Measurements from ENCODE around the gene PARS2. TPM values are rescaled to one million over a fixed set of nuclear protein-coding genes. Genes with fewer than 3 reads are reported as not detected.

The PARS2 gene
- total and polyA plus RNA-seq, 8 donors: 3.9 to 6.1 (median 5.5) TPM

DNA sequence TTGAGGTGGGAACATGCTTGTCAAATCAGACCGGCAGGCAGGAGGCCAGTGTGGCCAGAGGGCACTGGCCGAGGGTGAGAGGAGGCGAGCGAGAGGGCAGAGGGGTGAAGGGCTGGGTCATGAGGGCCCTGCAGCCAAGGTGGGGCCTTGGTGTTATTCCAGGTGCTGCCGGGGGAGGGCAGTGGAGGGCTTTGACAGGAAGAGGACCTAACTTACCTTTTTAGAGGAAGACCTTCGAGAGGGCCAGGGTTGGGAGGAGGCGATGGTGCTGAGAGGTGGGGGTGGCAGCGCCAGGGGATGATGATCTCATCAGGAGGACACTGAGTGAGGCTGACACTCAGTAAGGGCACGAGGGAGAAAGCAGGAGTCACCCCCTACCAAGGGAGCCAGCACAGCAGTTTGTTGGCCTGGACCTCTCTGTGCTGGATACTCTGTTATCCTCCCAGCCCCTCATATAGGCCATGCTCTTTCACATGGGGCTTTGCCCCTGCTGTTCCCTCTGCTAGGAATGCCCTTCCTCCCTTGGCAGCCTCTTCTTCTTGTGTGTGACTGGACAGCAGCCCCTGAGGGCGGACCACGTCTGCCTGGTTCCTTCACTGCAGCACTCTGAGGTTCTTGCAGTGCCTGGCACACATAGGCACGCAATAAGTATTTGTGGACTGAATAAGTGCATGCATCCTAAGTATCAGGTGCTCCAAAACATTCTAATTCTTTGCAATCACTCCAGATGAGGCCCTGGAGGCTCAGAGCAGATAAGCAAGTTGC lies 44.3 kb upstream of the PARS2 start:
- intact Hi-C loops (cut with DNase I): no loop called here
- H3K27me3 ChIP-seq: no peaks in the 10 kb centered on the region

GRCh38 chr1:54807756-54808155 lies 43.4 kb upstream of the PARS2 start:
- H3K27ac ChIP-seq: no peak overlapping the region
- ATAC-seq (no peak), DNase-seq (peak in 1 of 4 donors; percentile 14)
- H3K36me3 ChIP-seq: no peaks in the 10 kb centered on the region
- no peak for TF ChIP-seq CTCF (IDR thresholded peaks at IDR 0.05)
- H3K4me3 ChIP-seq: no peak overlapping the region
- H3K27me3 ChIP-seq: peaks cover 0 to 2% of the 10 kb centered on the region in 2 donors
- no peaks in the 10 kb centered on the region for H3K4me1 ChIP-seq
- intact Hi-C loops (cut with DNase I): no loop called here
- no peaks in the 10 kb centered on the region for H3K9me3 ChIP-seq

More for the DNA sequence above, 44.3 kb upstream of the PARS2 start:
- no peaks in the 10 kb centered on the region for H3K36me3 ChIP-seq
- H3K4me3 ChIP-seq: no peak overlapping the region
- DNase-seq: peak in 1 of 4 donors; percentile 23
- no peak overlapping the region for H3K27ac ChIP-seq
- H3K4me1 ChIP-seq: no peaks in the 10 kb centered on the region
- no peak for TF ChIP-seq CTCF (IDR thresholded peaks at IDR 0.05)
- no peaks in the 10 kb centered on the region for H3K9me3 ChIP-seq
- no peak for ATAC-seq

GRCh38 chr1:54806931-54807611 lies 42.7 kb upstream of the PARS2 start:
- Histone ChIP-seq H3K4me3 (no peak overlapping the region), H3K4me1 (no peaks in the 10 kb centered on the region), H3K9me3 (no peaks in the 10 kb centered on the region), H3K27me3 (peaks cover 0 to 9% of the 10 kb centered on the region in 2 donors), H3K27ac (no peak overlapping the region), H3K36me3 (no peaks in the 10 kb centered on the region)
- no peak for TF ChIP-seq CTCF (IDR thresholded peaks at IDR 0.05)
- peak; percentile 33 for ATAC-seq
- peak in 1 of 4 donors; percentile 33 for DNase-seq
- intact Hi-C loops (cut with DNase I): no loop called here

DNA sequence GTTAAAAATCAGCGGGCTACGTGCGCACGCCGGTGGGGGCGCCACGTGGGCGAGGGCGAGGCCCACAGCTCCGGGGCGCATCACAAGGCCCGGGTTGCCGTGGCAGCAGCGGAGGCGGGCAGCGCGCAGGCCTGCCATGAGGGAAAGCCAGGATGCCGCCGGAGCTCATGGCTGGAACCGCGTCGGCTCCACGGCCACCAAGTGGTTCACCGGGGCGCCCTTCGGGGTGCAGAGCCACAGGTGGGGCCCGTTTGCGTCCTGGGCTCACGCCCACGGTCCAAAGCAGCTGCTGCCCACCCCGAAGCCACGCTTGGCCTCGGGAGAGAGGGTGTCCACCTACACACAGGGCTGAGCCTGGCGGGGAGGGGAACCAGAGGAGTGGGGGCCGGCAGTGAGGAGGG lies 41.7 kb upstream of the PARS2 start:
- DNase-seq (peak in 2 of 4 donors; percentile 27 to 79), ATAC-seq (no peak)
- intact Hi-C loops (cut with DNase I): no loop called here
- Histone ChIP-seq H3K27ac (no peak overlapping the region), H3K9me3 (no peaks in the 10 kb centered on the region), H3K4me1 (peaks cover 0 to 10% of the 10 kb centered on the region in 2 donors), H3K4me3 (no peak overlapping the region), H3K36me3 (no peaks in the 10 kb centered on the region), H3K27me3 (peaks cover 7 to 20% of the 10 kb centered on the region in 2 donors)
- no peak for TF ChIP-seq CTCF (IDR thresholded peaks at IDR 0.05)

DNA sequence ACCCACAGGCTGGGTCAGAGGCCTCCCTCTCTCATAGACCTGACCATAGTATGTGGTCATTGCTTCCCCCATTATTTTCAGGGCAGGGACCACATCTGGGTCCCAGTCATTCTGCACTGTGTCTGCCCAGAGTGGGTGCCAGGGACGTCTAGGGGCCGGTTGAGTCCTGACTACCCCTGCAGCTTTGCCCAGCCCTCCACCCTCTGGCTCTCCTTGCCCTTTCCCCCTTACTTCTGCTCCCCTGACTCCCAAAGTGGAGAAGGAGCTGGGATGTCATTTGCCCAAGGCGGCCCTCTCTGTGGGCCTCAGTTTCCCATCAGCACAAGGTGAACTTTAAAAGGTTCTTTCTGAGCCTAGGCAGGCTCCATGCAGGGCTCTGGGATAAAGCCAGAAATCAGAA lies 41.1 kb upstream of the PARS2 start:
- Histone ChIP-seq H3K36me3 (no peaks in the 10 kb centered on the region), H3K9me3 (no peaks in the 10 kb centered on the region), H3K27ac (no peak overlapping the region), H3K27me3 (peaks cover 12 to 25% of the 10 kb centered on the region in 2 donors), H3K4me1 (peaks cover 0 to 15% of the 10 kb centered on the region in 2 donors), H3K4me3 (no peak overlapping the region)
- peak in 1 of 4 donors; percentile 15 for DNase-seq
- intact Hi-C loops (cut with DNase I): no loop called here
- ATAC-seq: no peak
- no peak for TF ChIP-seq CTCF (IDR thresholded peaks at IDR 0.05)
